Stimulated activated CD8-positive, alpha-beta memory T cell treated with anti-CD3 and anti-CD28 coated beads, Interleukin-15, amount 100 ng/mL, for 4 hours (primary cell): ENCODE results near the gene ASXL1.
"Not testable (repeated sequence)": the region's sequence is repeated elsewhere in the genome, so short reads cannot be mapped to it uniquely, and the experiment has no call there.

Experiments
- DNase-seq, 2 donors: peaks; one replicate each; pipeline ENCODE4 v3.0.0-alpha.2; 2020; ENCODE audit warnings: low read depth in 2 of 2

The ASXL1 gene

DNA sequence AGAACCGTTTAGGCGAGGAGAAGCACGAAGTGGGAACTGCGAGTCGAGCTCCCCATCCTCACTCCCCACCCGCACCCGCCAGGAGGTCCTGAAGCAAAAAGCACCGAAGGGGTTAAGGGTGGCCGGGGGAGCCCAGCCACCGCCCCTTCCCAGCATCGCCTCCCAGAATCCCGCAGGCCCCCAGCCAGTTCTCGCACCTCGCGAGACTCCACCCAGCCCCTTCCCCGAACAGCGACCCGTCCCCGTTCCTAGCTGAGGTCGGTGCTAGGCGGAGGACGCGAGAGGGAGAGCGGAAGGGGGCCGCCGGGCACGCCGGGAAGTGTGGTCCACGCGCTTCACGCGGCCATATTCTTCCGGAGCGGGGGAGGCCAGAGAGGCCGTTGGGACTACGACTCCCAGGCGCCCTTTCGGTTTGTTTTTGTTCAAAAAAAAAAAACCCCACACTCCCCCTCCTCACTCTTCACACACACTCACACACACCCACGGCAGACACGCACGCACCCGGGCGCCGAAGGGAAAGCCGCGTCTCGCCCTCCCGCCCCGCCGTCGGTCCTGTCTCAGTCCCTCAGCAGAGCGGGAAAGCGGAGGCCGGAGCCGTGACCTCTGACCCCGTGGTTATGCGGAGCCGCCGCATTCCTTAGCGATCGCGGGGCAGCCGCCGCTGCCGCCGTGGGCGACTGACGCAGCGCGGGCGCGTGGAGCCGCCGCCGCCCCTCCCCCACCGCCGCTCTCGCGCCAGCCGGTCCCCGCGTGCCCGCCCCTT, at the start of gene ASXL1:
Gene ASXL1 (plus strand): TSS at position 463 of the 763 bp plus-strand sequence. CDS start 445 bp downstream, outside the sequence.
- DNase-seq: peak; percentile 90 to 91

GRCh38 chr20:32312718-32313424, 45.3 kb upstream of the ASXL1 start:
- no peak for DNase-seq

DNA sequence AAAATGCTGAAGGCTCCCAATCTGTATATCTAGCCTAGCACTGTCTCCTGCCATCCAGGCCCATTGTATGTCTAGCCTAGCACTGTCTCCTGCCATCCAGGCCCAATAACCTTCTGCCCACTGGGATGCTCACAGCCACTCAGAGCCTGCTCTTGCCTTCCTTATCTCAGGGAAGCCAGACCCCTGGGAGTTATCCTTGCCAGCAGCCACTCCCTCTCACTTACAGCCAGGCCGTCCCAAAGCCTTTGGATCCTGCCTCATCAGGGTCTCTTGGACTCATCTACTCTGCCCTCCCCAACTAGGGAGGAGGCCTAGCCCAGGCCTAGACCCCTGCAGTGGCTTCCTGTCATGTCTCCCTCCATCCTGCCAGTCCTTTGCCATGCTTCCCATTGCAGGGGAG, 43.4 kb upstream of the ASXL1 start:
- DNase-seq: no peak

GRCh38 chr20:32315399-32315798, 42.7 kb upstream of the ASXL1 start:
- DNase-seq: no peak

- no peak for DNase-seq
Observed at GRCh38 chr20:32315891-32316290, 42.2 kb upstream of the ASXL1 start.

GRCh38 chr20:32316667-32317066, 41.5 kb upstream of the ASXL1 start:
- DNase-seq: no peak

DNA sequence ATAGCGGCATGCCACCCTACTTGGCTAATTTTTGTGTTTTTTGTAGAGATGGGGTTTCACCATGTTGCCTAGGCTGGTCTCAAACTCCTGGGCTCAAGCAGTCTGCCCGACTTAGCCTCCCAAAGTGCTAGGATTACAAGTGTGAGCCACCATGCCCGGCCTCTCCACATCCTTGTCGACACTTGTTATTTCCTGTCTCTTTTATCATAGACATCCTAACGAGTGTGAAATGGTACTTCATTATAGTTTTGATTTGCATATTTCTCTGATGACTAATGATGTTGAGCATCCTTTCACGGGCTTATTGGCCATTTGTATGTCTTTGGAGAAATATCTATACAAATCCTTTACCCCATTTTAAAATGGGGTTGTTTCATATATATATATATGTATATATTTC, 39.0 kb upstream of the ASXL1 start:
- no peak for DNase-seq

DNA sequence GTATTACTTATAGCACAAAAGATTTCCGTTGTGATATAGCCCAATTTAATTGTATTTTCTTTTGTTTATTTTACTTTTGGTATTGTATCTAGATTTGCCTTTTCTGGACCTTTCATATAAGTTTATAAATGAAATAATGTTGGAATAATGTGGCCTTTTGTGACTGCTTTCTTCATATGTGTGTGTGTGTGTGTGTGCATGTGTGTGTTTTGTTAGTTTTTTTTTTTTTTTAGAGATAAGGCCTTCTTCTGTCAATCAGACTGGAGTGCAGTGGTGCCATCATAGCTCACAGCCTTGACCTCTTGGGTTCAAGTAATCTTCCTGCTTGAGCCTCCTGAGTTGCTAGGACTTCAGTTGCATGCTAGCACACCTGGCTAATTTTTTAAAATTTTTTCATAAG, 37.8 kb upstream of the ASXL1 start:
- DNase-seq: no peak

DNA sequence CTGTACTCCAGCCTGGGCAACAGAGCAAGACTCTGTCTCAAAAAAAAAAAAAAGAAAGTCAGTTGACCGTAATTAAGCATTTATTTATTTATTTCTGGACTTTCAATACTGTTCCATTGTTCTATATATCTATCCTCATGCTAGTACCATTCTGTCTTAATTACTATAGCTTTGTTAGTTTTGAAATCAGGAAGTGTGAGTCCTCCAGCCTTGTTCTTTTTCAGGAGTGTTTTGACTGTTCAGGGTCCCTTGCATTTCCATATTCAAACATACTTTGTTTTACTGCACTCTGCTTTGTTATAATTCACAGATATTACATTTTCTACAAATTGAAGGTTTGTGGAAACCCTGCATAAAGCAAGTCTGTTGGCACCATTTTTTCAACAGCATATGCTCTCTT, 36.7 kb upstream of the ASXL1 start:
- no peak for DNase-seq

DNA sequence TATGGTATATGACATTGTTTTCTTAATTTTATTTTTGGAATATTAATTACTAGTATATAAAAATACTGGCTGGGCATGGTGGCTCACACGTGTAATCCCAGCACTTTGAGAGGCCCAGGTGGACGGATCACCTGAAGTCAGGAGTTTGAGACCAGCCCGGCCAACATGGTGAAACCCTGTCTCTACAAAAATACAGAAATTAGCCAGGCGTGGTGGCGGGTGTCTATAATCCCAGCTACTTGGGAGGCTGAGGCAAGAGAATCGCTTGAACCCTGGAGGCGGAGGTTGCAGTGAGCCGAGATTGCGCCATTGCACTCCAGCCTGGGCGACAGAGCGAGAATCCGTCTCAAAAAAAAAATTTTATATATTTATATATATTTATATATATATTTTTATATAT, 35.9 kb upstream of the ASXL1 start:
- not testable (repeated sequence) for DNase-seq

- not testable (repeated sequence) for DNase-seq
Observed at GRCh38 chr20:32323761-32324160, 34.4 kb upstream of the ASXL1 start.

- DNase-seq: no peak
Observed at GRCh38 chr20:32325706-32326503, 32.2 kb upstream of the ASXL1 start.

- DNase-seq: no peak
Observed at GRCh38 chr20:32326504-32326845, 31.7 kb upstream of the ASXL1 start.

- no peak for DNase-seq
Observed at GRCh38 chr20:32327087-32327681, 30.9 kb upstream of the ASXL1 start.

DNA sequence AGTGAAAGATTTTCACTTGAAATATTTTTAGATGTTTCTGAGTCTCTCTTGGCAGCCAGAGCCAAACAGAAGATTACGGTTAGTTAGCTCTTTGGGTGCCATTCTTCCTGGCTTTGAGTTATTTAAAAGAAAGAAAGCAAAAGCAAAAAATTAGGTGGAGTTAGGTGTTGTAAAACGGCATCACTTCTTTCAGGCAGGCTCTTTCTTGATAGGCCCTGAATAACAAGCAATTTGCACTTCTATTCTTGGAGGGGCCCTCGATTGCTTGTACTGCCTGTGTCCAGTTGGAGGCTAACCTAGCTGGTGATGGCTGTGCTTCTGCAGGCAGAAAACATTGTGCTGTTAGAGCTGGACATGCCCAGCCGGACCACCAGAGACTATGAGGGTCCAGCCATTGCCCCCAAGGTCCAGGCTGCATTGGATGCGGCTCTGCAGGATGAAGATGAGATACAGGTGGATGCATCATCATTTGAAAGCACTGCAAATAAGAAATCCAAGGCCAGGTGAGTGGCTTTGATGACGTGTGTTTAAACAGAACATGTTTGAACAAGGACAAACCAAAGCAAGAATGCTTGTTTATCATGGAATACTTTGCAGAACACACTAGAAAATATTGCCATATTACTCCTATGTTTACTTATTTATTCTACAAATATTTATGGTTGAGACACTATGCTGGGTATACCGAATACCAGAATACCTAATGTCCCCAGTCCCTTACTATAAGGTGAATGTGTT, 28.1 kb upstream of the ASXL1 start:
- DNase-seq: no peak

GRCh38 chr20:32330555-32330897, 27.6 kb upstream of the ASXL1 start:
- DNase-seq: no peak

DNA sequence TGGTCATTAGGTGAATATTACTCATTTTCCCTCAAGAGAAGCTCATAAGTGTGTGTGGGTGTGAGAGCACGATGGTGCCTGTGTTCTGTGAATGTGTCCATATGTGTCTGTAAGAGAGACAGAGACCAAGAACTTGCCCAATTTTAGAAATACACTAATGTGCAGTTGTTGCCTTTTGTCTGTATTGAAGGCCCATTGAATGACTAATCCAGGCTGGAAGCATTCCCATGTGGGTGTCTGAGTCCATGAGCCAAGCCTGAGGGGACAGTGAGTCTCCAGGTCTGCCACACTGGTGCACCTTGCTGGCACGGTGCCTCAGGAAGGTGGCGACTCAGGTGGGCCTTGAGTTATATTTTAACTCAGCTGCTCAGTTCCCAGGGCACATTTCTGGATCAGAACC, 25.5 kb upstream of the ASXL1 start:
- DNase-seq: no peak

DNA sequence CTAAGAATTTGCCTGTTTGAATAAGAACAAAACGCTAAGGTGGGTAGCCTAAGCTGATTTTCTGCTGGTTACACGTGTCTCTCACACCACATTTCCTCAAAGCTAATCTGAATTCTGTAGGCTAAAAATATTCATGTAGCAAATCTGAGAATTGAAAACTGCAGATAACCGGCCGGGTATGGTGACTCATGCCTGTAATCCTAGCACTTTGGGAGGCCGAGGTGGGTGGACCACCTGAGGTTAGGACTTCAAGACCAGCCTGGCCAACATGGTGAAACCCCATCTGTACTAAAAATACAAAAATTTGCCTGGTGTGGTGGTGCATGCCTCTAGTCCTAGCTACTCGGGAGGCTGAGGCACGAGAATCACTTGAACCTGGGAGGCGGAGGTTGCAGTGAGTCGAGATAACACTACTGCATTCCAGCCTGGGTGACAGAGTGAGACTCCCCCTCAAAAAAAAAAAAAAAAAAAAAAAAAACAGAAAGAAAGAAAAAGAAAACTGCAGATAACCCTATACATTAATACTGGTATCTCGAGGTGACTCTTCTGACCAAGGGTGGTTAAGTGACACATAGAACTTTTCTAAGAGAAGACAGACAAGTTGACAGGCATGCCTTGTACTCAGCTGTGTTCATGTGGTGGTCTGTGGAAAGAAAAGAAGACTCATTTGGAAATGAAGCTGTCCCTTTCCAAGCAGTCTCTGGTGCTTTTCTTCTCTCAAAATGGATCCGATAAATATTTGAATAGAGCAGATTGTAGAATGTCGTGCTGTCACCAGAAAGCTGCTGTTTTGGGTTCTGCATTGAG, 24.7 kb upstream of the ASXL1 start:
- DNase-seq: no peak

DNA sequence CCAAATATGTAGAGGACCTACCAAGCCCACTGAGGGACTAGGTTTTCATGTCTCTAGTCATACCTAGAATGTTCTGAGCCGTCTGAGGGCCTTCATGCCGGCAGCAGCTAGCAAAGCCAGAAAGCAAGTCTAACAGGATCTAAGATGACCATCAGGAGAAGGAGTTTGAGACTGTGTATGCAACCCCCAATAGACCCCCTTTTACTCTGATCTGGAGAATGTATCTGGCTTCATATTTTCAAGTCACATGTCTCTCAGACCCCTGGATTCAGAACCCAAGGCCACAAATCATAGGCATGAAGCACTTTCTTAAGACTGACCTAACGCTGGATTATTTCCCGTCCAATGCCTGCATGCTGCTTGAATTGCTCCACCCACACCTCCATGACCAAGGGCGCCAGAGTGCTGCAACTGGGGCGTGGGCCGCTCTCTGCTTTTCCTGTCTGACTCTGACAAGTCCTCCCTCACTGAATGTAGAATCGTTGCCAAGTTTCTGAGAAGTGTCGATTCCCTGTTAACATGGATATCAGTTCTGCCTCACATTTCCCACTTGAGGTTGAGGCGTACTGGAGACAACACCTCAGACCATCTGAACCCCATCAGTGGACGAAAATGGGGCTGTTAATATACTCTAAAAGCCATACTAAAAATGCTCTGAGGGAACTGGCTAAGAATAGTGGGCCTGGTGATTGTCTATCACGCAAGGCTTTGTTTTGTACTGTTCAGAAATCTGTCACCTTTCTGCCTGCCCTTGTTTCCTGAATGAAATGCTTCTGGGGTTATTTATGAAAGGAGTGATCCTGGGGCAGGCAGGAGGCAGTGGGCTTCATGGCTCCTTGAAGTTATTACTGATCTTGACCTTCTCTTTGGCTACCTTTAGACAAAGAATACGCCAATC, 23.9 kb upstream of the ASXL1 start:
- DNase-seq: peak in 1 of 2 donors; percentile 38

DNA sequence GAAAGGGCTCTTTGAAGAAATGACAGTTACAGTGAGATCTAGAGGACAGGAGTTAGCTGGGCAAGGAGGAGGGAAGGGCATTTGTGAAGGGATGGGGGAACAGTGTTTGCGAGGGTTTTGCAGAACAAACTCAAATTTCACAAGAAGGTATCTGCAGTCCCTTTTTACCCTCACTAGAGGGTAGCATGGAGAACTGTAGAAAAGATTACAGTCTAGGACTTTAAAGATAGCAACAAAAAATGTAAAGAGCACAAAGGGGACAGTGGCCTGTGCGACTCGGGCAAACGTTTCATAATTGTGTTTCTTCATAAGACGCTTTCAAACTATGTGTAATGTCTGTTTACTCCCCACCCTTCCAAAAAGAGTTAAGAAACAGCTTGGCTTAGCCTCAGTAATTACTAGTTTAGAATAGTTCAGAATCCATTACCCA, 21.2 kb upstream of the ASXL1 start:
- DNase-seq: no peak
